GM23338 (cell line): ENCODE results near the gene CALCB. TPM values are rescaled to one million over a fixed set of nuclear protein-coding genes. Genes with fewer than 3 reads are reported as not detected.
"Not testable (repeated sequence)": the region's sequence is repeated elsewhere in the genome, so short reads cannot be mapped to it uniquely, and the experiment has no call there.

Experiments used
- ATAC-seq: fragments of 200-7000 bp; cut with Tn5 transposase; 3 replicates; pipeline ENCODE4 v1.9.1; 2020
- DNase-seq: peaks from one replicate; pipeline ENCODE4 v3.0.0-alpha.2; 2015; ENCODE audit warnings: low spot score
- H2AFZ ChIP-seq: fragments of 200-600 bp; sonication (generic); 2 replicates; pipeline ENCODE4 v1.8.0; 2016; ENCODE audit warnings: antibody characterized with exemption, mild to moderate bottlenecking, moderate library complexity
- H3F3A ChIP-seq: fragments of 200-600 bp; sonication (generic); replicated peaks from 2 replicates; pipeline ENCODE4 v1.8.0; 2017; ENCODE audit warnings: antibody characterized with exemption, mixed run types, low read depth
- H3K27ac ChIP-seq: fragments of 200-600 bp; sonication (generic); 2 replicates; pipeline ENCODE4 v1.6.1; 2016; ENCODE audit warnings: low read depth
- H3K27me3 ChIP-seq: fragments of 200-600 bp; sonication (generic); 2 replicates; pipeline ENCODE4 v1.8.0; 2016; ENCODE audit warnings: mild to moderate bottlenecking, mixed run types, moderate library complexity; ENCODE audit not compliant: insufficient read depth
- H3K36me3 ChIP-seq: fragments of 200-600 bp; sonication (generic); 2 replicates; pipeline ENCODE4 v1.8.0; 2016; ENCODE audit warnings: mild to moderate bottlenecking; ENCODE audit not compliant: insufficient read depth
- H3K4me1 ChIP-seq: fragments of 200-600 bp; sonication (generic); 2 replicates; pipeline ENCODE4 v1.8.0; 2016; ENCODE audit warnings: mild to moderate bottlenecking, moderate library complexity; ENCODE audit not compliant: insufficient read depth
- H3K4me2 ChIP-seq: fragments of 200-600 bp; sonication (generic); 2 replicates; pipeline ENCODE4 v1.7.1; 2017; ENCODE audit warnings: mixed run types
- H3K4me3 ChIP-seq: fragments of 200-600 bp; sonication (generic); 2 replicates; pipeline ENCODE4 v1.6.1; 2016; ENCODE audit warnings: mixed run types
- H3K79me2 ChIP-seq: fragments of 200-600 bp; sonication (generic); replicated peaks from 2 replicates; pipeline ENCODE4 v1.8.0; 2017; ENCODE audit warnings: mild to moderate bottlenecking; ENCODE audit not compliant: insufficient read depth
- H3K9me2 ChIP-seq: fragments of 200-600 bp; sonication (generic); 2 replicates; pipeline ENCODE4 v1.8.0; 2017; ENCODE audit not compliant: insufficient read depth
- H4K20me1 ChIP-seq: fragments of 200-600 bp; sonication (generic); replicated peaks from 2 replicates; pipeline ENCODE4 v1.8.0; 2017; ENCODE audit warnings: mild to moderate bottlenecking; ENCODE audit not compliant: insufficient read depth
- H3K27ac Mint-ChIP-seq: 2 replicates; pipeline ENCODE4 v1.8.0; 2020; ENCODE audit warnings: inconsistent platforms, mild to moderate bottlenecking, moderate library complexity, mixed read lengths
- H3K27me3 Mint-ChIP-seq: 3 replicates; pipeline ENCODE4 v1.8.0; 2022; ENCODE audit warnings: low read depth, mild to moderate bottlenecking, moderate library complexity, mixed read lengths, inconsistent platforms; ENCODE audit not compliant: insufficient read depth, poor library complexity
- H3K36me3 Mint-ChIP-seq: 3 replicates; pipeline ENCODE4 v1.8.0; 2021; ENCODE audit warnings: low read depth, mild to moderate bottlenecking, inconsistent platforms, moderate library complexity, mixed read lengths
- H3K4me1 Mint-ChIP-seq: 3 replicates; pipeline ENCODE4 v1.8.0; 2020; ENCODE audit warnings: mild to moderate bottlenecking, inconsistent platforms, mixed read lengths
- H3K4me3 Mint-ChIP-seq: 3 replicates; pipeline ENCODE4 v1.8.0; 2021; ENCODE audit warnings: moderate library complexity, mild to moderate bottlenecking, inconsistent platforms, mixed read lengths
- H3K9me3 Mint-ChIP-seq: 3 replicates; pipeline ENCODE4 v1.8.0; 2020; ENCODE audit warnings: moderate library complexity, mild to moderate bottlenecking, inconsistent platforms, mixed read lengths
- CREB1 ChIP-seq: fragments of 250-450 bp; sonication (Bioruptor Pico); IDR thresholded peaks from 2 replicates; pipeline ENCODE4 v1.5.0; 2020; ENCODE audit warnings: low read depth, mild to moderate bottlenecking, moderate library complexity
- EZH2phosphoT487 ChIP-seq: fragments of 200-600 bp; sonication (generic); IDR thresholded peaks from one replicate; pipeline ENCODE4 v1.8.1; 2018; ENCODE audit warnings: antibody characterized with exemption; ENCODE audit not compliant: unreplicated experiment
- NANOG ChIP-seq: IDR thresholded peaks from 2 replicates; pipeline ENCODE4 v1.6.1; 2016; ENCODE audit warnings: antibody characterized with exemption, borderline replicate concordance
- ZNF114 ChIP-seq: fragments of 250-450 bp; sonication (Bioruptor Pico); IDR thresholded peaks from 2 replicates; pipeline ENCODE4 v1.5.0; 2020; ENCODE audit warnings: mild to moderate bottlenecking, moderate library complexity
- ZNF331 ChIP-seq: fragments of 250-450 bp; sonication (Bioruptor Pico); IDR thresholded peaks from 2 replicates; pipeline ENCODE4 v1.5.0; 2020; ENCODE audit warnings: low read depth, mild to moderate bottlenecking, moderate library complexity
- polyA plus RNA-seq: library from polyadenylated mRNA; unstranded; fragments of >200 nt; fragmentation: Nextera tagmentation; extraction: Ambion mirVana; gene quantifications from 2 replicates; pipeline ENCODE4 v1.2.1, GENCODE V29; 2016
- total RNA-seq: library from RNA; depleted of rRNA; stranded (reverse); fragments of >200 nt; shearing (Covaris generic); gene quantifications from 2 replicates; pipeline ENCODE4 v1.2.3, GENCODE V29; 2014
- TF ChIP-seq, protein P1 (sequence below): IDR thresholded peaks from 2 replicates; pipeline ENCODE4 v1.6.1; 2016; ENCODE audit warnings: antibody characterized with exemption
- TF ChIP-seq, protein P2 (sequence below): IDR thresholded peaks from one replicate; pipeline ENCODE4 v1.6.1; 2018; ENCODE audit warnings: antibody characterized with exemption; ENCODE audit not compliant: unreplicated experiment

Gene CALCB
- total and polyA plus RNA-seq, 2 experiments from 2014 or later, result 7.9 to 9.5 TPM

DNA sequence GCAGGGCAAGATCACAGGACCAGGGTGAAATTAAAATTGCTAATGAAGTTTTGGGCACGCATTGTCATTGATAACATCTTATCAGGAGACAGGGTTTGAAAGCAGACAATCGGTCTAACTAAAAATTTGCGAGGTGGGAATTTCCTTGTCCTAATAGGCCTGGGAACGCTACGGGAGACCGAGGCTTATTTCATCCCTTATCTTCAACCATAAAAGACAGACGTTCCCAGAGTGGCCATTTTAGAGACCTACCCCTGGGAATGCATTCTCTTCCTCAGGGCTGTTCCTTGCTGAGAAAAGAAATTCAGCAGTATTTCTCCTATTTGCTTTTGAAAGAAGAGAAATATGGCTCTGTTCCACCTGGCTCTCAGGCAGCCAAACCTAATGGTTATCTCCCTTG is 3.6 kb upstream of the CALCB start:
- peaks cover 27% of the 10 kb centered on the region for H3K36me3 Mint-ChIP-seq
- not testable (repeated sequence) for H3K4me1 ChIP-seq, H3K4me1 Mint-ChIP-seq, H3K4me2 ChIP-seq, H3K27ac Mint-ChIP-seq, H3F3A ChIP-seq, H3K4me3 ChIP-seq, H2AFZ ChIP-seq, H3K36me3 ChIP-seq, H4K20me1 ChIP-seq, H3K9me2 ChIP-seq, H3K79me2 ChIP-seq, ATAC-seq, DNase-seq, H3K27ac ChIP-seq, H3K4me3 Mint-ChIP-seq
- peaks cover 35% of the 10 kb centered on the region for H3K27me3 Mint-ChIP-seq
- H3K27me3 ChIP-seq, result peaks cover 34% of the 10 kb centered on the region
- H3K9me3 Mint-ChIP-seq, result peaks cover 36% of the 10 kb centered on the region

DNA sequence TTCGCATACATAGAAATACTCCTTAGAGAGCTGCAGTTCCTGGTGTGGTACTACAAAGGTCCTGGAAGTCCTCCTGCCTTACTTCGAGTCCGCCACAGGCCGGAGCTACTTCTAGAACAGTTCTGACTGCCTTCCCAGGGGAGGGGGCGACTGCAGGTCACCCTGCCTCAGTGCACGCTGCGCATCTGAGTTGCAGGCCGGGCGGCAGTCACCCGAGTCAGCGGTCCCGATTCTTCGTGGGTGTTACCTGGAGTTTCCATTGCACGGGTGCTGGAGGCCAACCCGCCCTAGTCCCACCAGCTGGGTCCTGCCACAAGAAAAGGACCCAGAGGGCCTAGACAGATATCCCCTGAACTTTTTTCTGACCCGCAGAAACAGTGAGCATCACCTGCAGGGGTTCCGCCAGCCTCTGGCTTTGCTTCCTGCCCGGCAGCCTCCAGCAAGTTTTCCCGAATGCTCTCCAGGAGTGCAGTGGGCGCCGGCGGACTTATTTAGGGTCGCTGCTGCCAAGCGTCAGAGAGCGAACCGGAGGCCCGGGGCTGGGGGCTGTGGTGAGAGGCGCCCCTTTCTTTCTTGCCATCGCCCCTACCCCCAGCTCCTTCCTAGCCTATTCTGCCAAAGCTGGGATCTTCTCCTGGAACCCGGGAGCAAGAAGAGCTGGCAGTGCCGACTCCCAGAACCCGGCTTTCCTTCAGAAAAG is 1.7 kb upstream of the CALCB start:
- TF ChIP-seq ZNF114 (no peak), CREB1 (CRISPR knock-in tag) (no peak)
- TF ChIP-seq, protein P1, sequence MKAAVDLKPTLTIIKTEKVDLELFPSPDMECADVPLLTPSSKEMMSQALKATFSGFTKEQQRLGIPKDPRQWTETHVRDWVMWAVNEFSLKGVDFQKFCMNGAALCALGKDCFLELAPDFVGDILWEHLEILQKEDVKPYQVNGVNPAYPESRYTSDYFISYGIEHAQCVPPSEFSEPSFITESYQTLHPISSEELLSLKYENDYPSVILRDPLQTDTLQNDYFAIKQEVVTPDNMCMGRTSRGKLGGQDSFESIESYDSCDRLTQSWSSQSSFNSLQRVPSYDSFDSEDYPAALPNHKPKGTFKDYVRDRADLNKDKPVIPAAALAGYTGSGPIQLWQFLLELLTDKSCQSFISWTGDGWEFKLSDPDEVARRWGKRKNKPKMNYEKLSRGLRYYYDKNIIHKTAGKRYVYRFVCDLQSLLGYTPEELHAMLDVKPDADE, result no peak
- Histone ChIP-seq H4K20me1 (no peaks in the 10 kb centered on the region), H3K27ac (no peak overlapping the region), H3K9me2 (no peaks in the 10 kb centered on the region; the same call in 1 of the 2 replicates), H3K4me2 (no peak overlapping the region), H3F3A (no peaks in the 10 kb centered on the region), H3K4me1 (peaks cover 4% of the 10 kb centered on the region; the same call in 1 of the 2 replicates), H3K79me2 (no peaks in the 10 kb centered on the region), H2AFZ (no peak overlapping the region), H3K27me3 (peaks cover 34% of the 10 kb centered on the region), H3K4me3 (no peak overlapping the region), H3K36me3 (no peaks in the 10 kb centered on the region)
- DNase-seq (no peak), ATAC-seq (no peak)
- peaks cover 36% of the 10 kb centered on the region for H3K27me3 Mint-ChIP-seq
- H3K36me3 Mint-ChIP-seq, result peaks cover 30% of the 10 kb centered on the region
- H3K9me3 Mint-ChIP-seq, result peaks cover 36% of the 10 kb centered on the region
- no peak overlapping the region for H3K27ac Mint-ChIP-seq
- no peak overlapping the region; the same call in 2 of the 3 replicates for H3K4me3 Mint-ChIP-seq
- peaks cover 10% of the 10 kb centered on the region for H3K4me1 Mint-ChIP-seq

DNA sequence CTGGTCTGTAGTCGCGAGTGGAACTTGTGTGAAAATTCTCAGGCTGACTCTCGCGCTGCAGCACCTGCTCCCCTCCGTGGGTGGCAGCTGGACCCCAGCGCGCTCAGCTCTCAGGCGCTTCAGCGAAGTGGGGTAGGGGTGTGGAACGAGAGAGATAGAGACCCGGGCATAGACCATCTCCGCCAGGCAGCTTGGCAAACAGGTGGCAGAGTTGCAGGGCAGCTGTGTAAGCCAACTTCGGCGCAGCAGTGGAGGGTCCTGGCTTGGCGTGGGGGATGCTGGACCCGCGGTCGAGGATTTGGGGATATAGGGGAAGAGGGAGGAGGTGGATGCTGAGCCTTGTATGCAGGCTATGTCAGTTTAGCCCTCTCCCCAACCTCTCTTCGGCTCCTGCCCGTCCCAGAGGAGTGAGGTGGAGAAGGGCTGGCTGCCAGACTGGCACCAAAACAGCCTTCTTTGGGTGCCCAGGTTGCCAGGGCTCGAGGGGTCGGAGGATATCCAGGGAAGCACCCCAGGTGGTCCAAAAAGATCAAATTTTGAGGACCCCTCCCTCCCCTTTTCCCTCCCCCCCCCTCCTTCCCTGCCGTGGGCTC is 746 bp upstream of the CALCB start:
- H3K9me3 Mint-ChIP-seq, result peaks cover 36% of the 10 kb centered on the region
- no peaks in the 10 kb centered on the region for H3K36me3 ChIP-seq
- no peaks in the 10 kb centered on the region; the same call in 1 of the 2 replicates for H3K9me2 ChIP-seq
- H3K4me2 ChIP-seq, result peak overlapping the region; percentile 92
- no peak overlapping the region for H3K27ac ChIP-seq
- no peaks in the 10 kb centered on the region for H3K79me2 ChIP-seq
- no peak for ATAC-seq
- no peaks in the 10 kb centered on the region for H3F3A ChIP-seq
- peak overlapping the region; percentile 95; the same call in 1 of the 2 replicates for H2AFZ ChIP-seq
- peaks cover 34% of the 10 kb centered on the region for H3K27me3 ChIP-seq
- H3K4me3 ChIP-seq, result peak overlapping the region; percentile 82
- H3K27me3 Mint-ChIP-seq, result peaks cover 36% of the 10 kb centered on the region
- no peak for TF ChIP-seq EZH2phosphoT487
- TF ChIP-seq NANOG, result no peak
- no peak for TF ChIP-seq ZNF331 (CRISPR knock-in tag)
- TF ChIP-seq, protein P2, sequence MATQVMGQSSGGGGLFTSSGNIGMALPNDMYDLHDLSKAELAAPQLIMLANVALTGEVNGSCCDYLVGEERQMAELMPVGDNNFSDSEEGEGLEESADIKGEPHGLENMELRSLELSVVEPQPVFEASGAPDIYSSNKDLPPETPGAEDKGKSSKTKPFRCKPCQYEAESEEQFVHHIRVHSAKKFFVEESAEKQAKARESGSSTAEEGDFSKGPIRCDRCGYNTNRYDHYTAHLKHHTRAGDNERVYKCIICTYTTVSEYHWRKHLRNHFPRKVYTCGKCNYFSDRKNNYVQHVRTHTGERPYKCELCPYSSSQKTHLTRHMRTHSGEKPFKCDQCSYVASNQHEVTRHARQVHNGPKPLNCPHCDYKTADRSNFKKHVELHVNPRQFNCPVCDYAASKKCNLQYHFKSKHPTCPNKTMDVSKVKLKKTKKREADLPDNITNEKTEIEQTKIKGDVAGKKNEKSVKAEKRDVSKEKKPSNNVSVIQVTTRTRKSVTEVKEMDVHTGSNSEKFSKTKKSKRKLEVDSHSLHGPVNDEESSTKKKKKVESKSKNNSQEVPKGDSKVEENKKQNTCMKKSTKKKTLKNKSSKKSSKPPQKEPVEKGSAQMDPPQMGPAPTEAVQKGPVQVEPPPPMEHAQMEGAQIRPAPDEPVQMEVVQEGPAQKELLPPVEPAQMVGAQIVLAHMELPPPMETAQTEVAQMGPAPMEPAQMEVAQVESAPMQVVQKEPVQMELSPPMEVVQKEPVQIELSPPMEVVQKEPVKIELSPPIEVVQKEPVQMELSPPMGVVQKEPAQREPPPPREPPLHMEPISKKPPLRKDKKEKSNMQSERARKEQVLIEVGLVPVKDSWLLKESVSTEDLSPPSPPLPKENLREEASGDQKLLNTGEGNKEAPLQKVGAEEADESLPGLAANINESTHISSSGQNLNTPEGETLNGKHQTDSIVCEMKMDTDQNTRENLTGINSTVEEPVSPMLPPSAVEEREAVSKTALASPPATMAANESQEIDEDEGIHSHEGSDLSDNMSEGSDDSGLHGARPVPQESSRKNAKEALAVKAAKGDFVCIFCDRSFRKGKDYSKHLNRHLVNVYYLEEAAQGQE, result no peak
- no peak overlapping the region for H3K27ac Mint-ChIP-seq
- peak overlapping the region; percentile 46; the same call in 2 of the 3 replicates for H3K4me3 Mint-ChIP-seq
- no peaks in the 10 kb centered on the region for H4K20me1 ChIP-seq
- peaks cover 18% of the 10 kb centered on the region for H3K4me1 Mint-ChIP-seq
- peaks cover 9% of the 10 kb centered on the region; the same call in 1 of the 2 replicates for H3K4me1 ChIP-seq
- no peak for DNase-seq
- peaks cover 30% of the 10 kb centered on the region for H3K36me3 Mint-ChIP-seq
